Measurements from ENCODE around the gene GJB5. TPM values are rescaled to one million over a fixed set of nuclear protein-coding genes. Genes with fewer than 3 reads are reported as not detected.

Gene GJB5
- total and polyA plus RNA-seq, 2 of the 8 experiments (the other 6 are each of a cell fraction or from before 2014, with no cell fraction given) = 0.86 to 3.1 TPM

- H3K79me1 ChIP-seq (ENCODE audit: low read depth, low read length) = no peaks in the 10 kb centered on the region
- no peak overlapping the region for H4K91ac ChIP-seq (replicated peaks; ENCODE audit: insufficient read length, low read length)
- no peak overlapping the region for H3K4ac ChIP-seq (replicated peaks; ENCODE audit: insufficient read length, low read depth, low read length)
- POLR2A ChIA-PET (ENCODE audit: partially characterized antibody) = interaction anchor here (0.6 kb wide), 1 partner anchor 10 kb away, joined by 5 read pairs; no protein-coding TSS in a partner anchor
- H3K14ac ChIP-seq (ENCODE audit: insufficient read length) = no peak overlapping the region
- TF ChIP-seq CREB1 (IDR thresholded peaks at IDR 0.05) = 0 out of 2 replicates have a peak, but pooled peaks have one; percentile 31
- peak; percentile 66 to 73 for TF ChIP-seq RAD21 (IDR thresholded peaks at IDR 0.05 in 1 of 2, conservative IDR thresholded peaks at IDR 0.05 in 1 of 2; ENCODE audit: low read depth in 2 of 2, low read length in 2 of 2)
- no peak for TF ChIP-seq MAFK (IDR thresholded peaks at IDR 0.05; ENCODE audit: low read depth, low read length)
- no peak for TF ChIP-seq SIN3A (conservative IDR thresholded peaks at IDR 0.05 in 1 of 2, IDR thresholded peaks at IDR 0.05 in 1 of 2; ENCODE audit: low read depth in 1 of 2, low read length in 2 of 2)
- TF ChIP-seq CTCF (IDR thresholded peaks at IDR 0.05; ENCODE audit: control extremely low read depth in 1 of 3, insufficient read depth in 1 of 3, low read depth in 1 of 3, low read length in 3 of 3) = peak; percentile 71 to 84 (median 78)
- no peak overlapping the region for H4K8ac ChIP-seq (ENCODE audit: extremely low read depth, insufficient read depth, low read length)
- peak overlapping the region; percentile 13; the same call in 1 of the 2 replicates for H2BK12ac ChIP-seq (ENCODE audit: low read depth, low read length)
- H3K27me3 ChIP-seq (replicated peaks in 1 of 4; ENCODE audit: control insufficient read depth in 3 of 4, extremely low read depth in 1 of 4, insufficient read depth in 3 of 4, low read length in 3 of 4) = peaks cover 0 to 8% (median 6%) of the 10 kb centered on the region in 4 experiments; a peak in 3 of 7 replicates
- H3K36me3 ChIP-seq (ENCODE audit: control insufficient read depth in 2 of 4, insufficient read depth in 4 of 4, low read length in 3 of 4) = no peaks in the 10 kb centered on the region
- H3K9me3 ChIP-seq (ENCODE audit: insufficient read depth in 2 of 2, low read depth in 1 of 2, low read length in 1 of 2) = no peaks in the 10 kb centered on the region
- H3K9ac ChIP-seq (replicated peaks in 1 of 4; ENCODE audit: extremely low read depth in 1 of 4, low read depth in 3 of 4, low read length in 3 of 4) = no peak overlapping the region
- 58% methylated on average over 9 of the region's 9 CpGs; no CpG with 5 or more reads in 1 of the 2 experiments for WGBS, 2 experiments (ENCODE audit: extremely low coverage in 1 of 2, insufficient coverage in 1 of 2, insufficient read length in 1 of 2, insufficient replicate concordance in 2 of 2, low coverage in 1 of 2, low lambda C conversion rate in 2 of 2, missing lambda C conversion rate in 1 of 2)
- no peak overlapping the region for H2AFZ ChIP-seq (ENCODE audit: low read length)
- FAIRE-seq = peak; percentile 95
- H4K5ac ChIP-seq (ENCODE audit: insufficient read length, low read depth, low read length) = no peak overlapping the region
- H3K23ac ChIP-seq (ENCODE audit: insufficient read length) = no peak overlapping the region
- H3K18ac ChIP-seq (ENCODE audit: extremely low read depth, low read length) = no peak overlapping the region; the same call in 1 of the 2 replicates
- H3K4me3 ChIP-seq (ENCODE audit: extremely low read depth in 1 of 4, insufficient read depth in 2 of 4, low read depth in 3 of 4, low read length in 4 of 4) = no peak overlapping the region
- no peak overlapping the region for H2BK15ac ChIP-seq (ENCODE audit: low read length)
- no peak overlapping the region for H2BK5ac ChIP-seq (ENCODE audit: low read depth, low read length)
- H3K79me2 ChIP-seq (ENCODE audit: control insufficient read depth in 1 of 2, insufficient read depth in 2 of 2, low read length in 2 of 2) = no peaks in the 10 kb centered on the region
- no peak overlapping the region for H3K56ac ChIP-seq (replicated peaks; ENCODE audit: insufficient read length, low read depth, low read length)
- DNase-seq (ENCODE audit: low read depth in 1 of 2, low spot score in 2 of 2) = no peak
- peak overlapping the region; percentile 66; the same call in 1 of the 2 replicates for H2BK20ac ChIP-seq (ENCODE audit: low read length)
- H3K4me1 ChIP-seq (replicated peaks in 1 of 4; ENCODE audit: control insufficient read depth in 3 of 4, insufficient read depth in 4 of 4, low read length in 3 of 4) = peaks cover 0 to 4% (median 3%) of the 10 kb centered on the region in 4 experiments; a peak in 4 of 7 replicates
- H4K20me1 ChIP-seq (replicated peaks in 1 of 2; ENCODE audit: control insufficient read depth in 1 of 2, insufficient read depth in 2 of 2, low read length in 2 of 2) = no peaks in the 10 kb centered on the region
- CTCF ChIA-PET (ENCODE audit: partially characterized antibody) = interaction anchor here (0.6 to 12.6 kb wide), 21 partner anchors 10 to 470 kb away, joined by 3 to 230 read pairs (median 5); partner anchors contain the start of genes GJB4 and SMIM12
- H2BK120ac ChIP-seq (replicated peaks; ENCODE audit: low read depth, low read length) = no peak overlapping the region
- H2AK5ac ChIP-seq (ENCODE audit: low read depth, low read length) = no peak overlapping the region
- no peaks in the 10 kb centered on the region; the same call in 1 of the 2 replicates for H3K23me2 ChIP-seq (ENCODE audit: low read depth, low read length)
- no peak overlapping the region for H3K27ac ChIP-seq (ENCODE audit: low read depth, low read length)
- no peak overlapping the region for H3K4me2 ChIP-seq (ENCODE audit: insufficient read depth in 1 of 2, low read depth in 2 of 2, low read length in 2 of 2)
These were observed 32.9 kb downstream of the GJB5 start for GRCh38 chr1:34787461-34788420.

All from H1 (cell line).